HEK293 (cell line): ENCODE measurements around the gene RPS5.

Experiments
- CTCF ChIA-PET: fragments of 350-600 bp; formaldehyde crosslinking; extraction: SDS; loops from one replicate; lab custom pipeline; 2021; ENCODE audit warnings: antibody characterized with exemption; lab: Yijun Ruan, JAX
- POLR2A ChIA-PET: fragments of 300-600 bp; formaldehyde crosslinking; extraction: SDS; loops from one replicate; lab custom pipeline; 2020; ENCODE audit warnings: antibody characterized with exemption, inconsistent platforms; lab: Yijun Ruan, JAX
- H3K27ac ChIP-seq: fragments of 200-500 bp; sonication (Bioruptor generic); 2 replicates; pipeline ENCODE4 v1.5.1; 2014; ENCODE audit warnings: low read depth, low read length, control low read depth, inconsistent platforms; ENCODE audit errors: extremely low read depth
- H3K36me3 ChIP-seq, 2 experiments: fragments of 200-500 bp in 1 of 2; sonication (Bioruptor generic) in 1 of 2; 1 replicate in 1 of 2; 2 replicates in 1 of 2; pipeline ENCODE4 v1.5.1; 2014 to 2017; ENCODE audit warnings: inconsistent platforms in 2 of 2, low read length in 2 of 2; ENCODE audit not compliant: control insufficient read depth in 2 of 2, insufficient read depth in 1 of 2
- H3K4me1 ChIP-seq: fragments of 200-500 bp; sonication (Bioruptor generic); 2 replicates; pipeline ENCODE4 v1.5.1; 2014; ENCODE audit warnings: mild to moderate bottlenecking, low read length, inconsistent platforms; ENCODE audit not compliant: control insufficient read depth, insufficient read depth
- H3K4me3 ChIP-seq: 2 replicates; pipeline ENCODE4 v1.5.1; 2011; ENCODE audit warnings: low read depth, mild to moderate bottlenecking, control low read depth, low read length, moderate library complexity
- H3K9me3 ChIP-seq: fragments of 200-500 bp; sonication (Bioruptor generic); 2 replicates; pipeline ENCODE4 v1.5.1; 2014; ENCODE audit warnings: low read depth, low read length, inconsistent platforms; ENCODE audit not compliant: control insufficient read depth, insufficient read depth
- FEZF1 ChIP-seq: fragments of 450-650 bp; formaldehyde crosslinking; IDR thresholded peaks from 2 replicates; pipeline ENCODE4 v1.5.1; 2016; ENCODE audit warnings: missing biosample characterization, missing genetic modification characterization
- GLIS1 ChIP-seq: fragments of 450-650 bp; formaldehyde crosslinking; IDR thresholded peaks from 2 replicates; pipeline ENCODE4 v1.5.1; 2016; ENCODE audit warnings: missing biosample characterization, missing genetic modification characterization
- OVOL3 ChIP-seq: fragments of 450-650 bp; formaldehyde crosslinking; IDR thresholded peaks from 2 replicates; pipeline ENCODE4 v1.5.1; 2016; ENCODE audit warnings: missing biosample characterization, missing genetic modification characterization
- RBAK ChIP-seq: fragments of 450-650 bp; formaldehyde crosslinking; IDR thresholded peaks from 2 replicates; pipeline ENCODE4 v1.5.1; 2016; ENCODE audit warnings: missing biosample characterization, missing genetic modification characterization
- SP3 ChIP-seq: fragments of 450-650 bp; formaldehyde crosslinking; IDR thresholded peaks from 2 replicates; pipeline ENCODE4 v1.5.1; 2016; ENCODE audit warnings: missing biosample characterization, missing genetic modification characterization
- SP7 ChIP-seq: fragments of 450-650 bp; formaldehyde crosslinking; IDR thresholded peaks from 2 replicates; pipeline ENCODE4 v1.5.1; 2016; ENCODE audit warnings: missing biosample characterization, missing genetic modification characterization
- ZBTB6 ChIP-seq: fragments of 450-650 bp; formaldehyde crosslinking; IDR thresholded peaks from 2 replicates; pipeline ENCODE4 v1.5.1; 2017; ENCODE audit warnings: missing biosample characterization, missing genetic modification characterization
- ZFHX2 ChIP-seq: fragments of 450-650 bp; formaldehyde crosslinking; conservative IDR thresholded peaks from 2 replicates; pipeline ENCODE4 v1.5.1; 2016; ENCODE audit warnings: missing biosample characterization, missing genetic modification characterization
- ZFP3 ChIP-seq: fragments of 450-650 bp; formaldehyde crosslinking; IDR thresholded peaks from 2 replicates; pipeline ENCODE4 v1.5.1; 2016; ENCODE audit warnings: low read depth, missing biosample characterization, missing genetic modification characterization
- ZFP41 ChIP-seq: fragments of 450-650 bp; formaldehyde crosslinking; IDR thresholded peaks from 2 replicates; pipeline ENCODE4 v1.5.1; 2016; ENCODE audit warnings: missing biosample characterization, missing genetic modification characterization, borderline replicate concordance
- ZNF121 ChIP-seq: fragments of 450-650 bp; formaldehyde crosslinking; IDR thresholded peaks from 2 replicates; pipeline ENCODE4 v1.5.1; 2016; ENCODE audit warnings: missing biosample characterization, missing genetic modification characterization
- ZNF223 ChIP-seq: fragments of 450-650 bp; formaldehyde crosslinking; IDR thresholded peaks from 2 replicates; pipeline ENCODE4 v1.5.1; 2016; ENCODE audit warnings: missing biosample characterization, missing genetic modification characterization
- ZNF24 ChIP-seq: fragments of 450-650 bp; formaldehyde crosslinking; IDR thresholded peaks from 2 replicates; pipeline ENCODE4 v1.5.1; 2016; ENCODE audit warnings: missing biosample characterization, missing genetic modification characterization
- ZNF366 ChIP-seq: fragments of 450-650 bp; formaldehyde crosslinking; conservative IDR thresholded peaks from 2 replicates; pipeline ENCODE4 v1.5.1; 2016; ENCODE audit warnings: missing biosample characterization, missing genetic modification characterization
- ZNF423 ChIP-seq: fragments of 450-650 bp; formaldehyde crosslinking; IDR thresholded peaks from 2 replicates; pipeline ENCODE4 v1.5.1; 2016; ENCODE audit warnings: missing biosample characterization, missing genetic modification characterization
- ZNF433 ChIP-seq: fragments of 450-650 bp; formaldehyde crosslinking; IDR thresholded peaks from 2 replicates; pipeline ENCODE4 v1.5.1; 2016; ENCODE audit warnings: missing biosample characterization, missing genetic modification characterization, low read depth
- ZNF677 ChIP-seq: fragments of 450-650 bp; IDR thresholded peaks from 2 replicates; pipeline ENCODE4 v1.5.0; 2018; ENCODE audit warnings: missing biosample characterization, mild to moderate bottlenecking, missing genetic modification characterization, moderate library complexity
- ZNF76 ChIP-seq: fragments of 450-650 bp; formaldehyde crosslinking; IDR thresholded peaks from 2 replicates; pipeline ENCODE4; 2016; ENCODE audit warnings: low read depth, missing biosample characterization, missing genetic modification characterization, borderline replicate concordance
- ZSCAN30 ChIP-seq: fragments of 450-650 bp; IDR thresholded peaks from 2 replicates; pipeline ENCODE4 v1.5.1; 2018; ENCODE audit warnings: missing biosample characterization, mild to moderate bottlenecking, missing genetic modification characterization, moderate library complexity
- TF ChIP-seq, protein P1 (sequence below): fragments of 450-650 bp; formaldehyde crosslinking; IDR thresholded peaks from 2 replicates; pipeline ENCODE4 v1.5.1; 2016; ENCODE audit warnings: missing biosample characterization, missing genetic modification characterization
- TF ChIP-seq, protein P2 (sequence below): fragments of 450-650 bp; formaldehyde crosslinking; IDR thresholded peaks from 2 replicates; pipeline ENCODE4 v1.5.1; 2017; ENCODE audit warnings: missing biosample characterization, mild to moderate bottlenecking, missing genetic modification characterization, moderate library complexity
- TF ChIP-seq, protein P3 (sequence below): fragments of 450-650 bp; formaldehyde crosslinking; IDR thresholded peaks from 2 replicates; pipeline ENCODE4 v1.5.1; 2016; ENCODE audit warnings: missing biosample characterization, missing genetic modification characterization, low read depth
- TF ChIP-seq, protein P4 (sequence below): fragments of 450-650 bp; formaldehyde crosslinking; IDR thresholded peaks from 2 replicates; pipeline ENCODE4 v1.5.1; 2017; ENCODE audit warnings: missing biosample characterization, missing genetic modification characterization

RPS5 gene

GRCh38 chr19:58362272-58362994 lies 24.6 kb upstream of the RPS5 start, which contains the start of gene ZNF497 (continued):
- TF ChIP-seq, protein P1, sequence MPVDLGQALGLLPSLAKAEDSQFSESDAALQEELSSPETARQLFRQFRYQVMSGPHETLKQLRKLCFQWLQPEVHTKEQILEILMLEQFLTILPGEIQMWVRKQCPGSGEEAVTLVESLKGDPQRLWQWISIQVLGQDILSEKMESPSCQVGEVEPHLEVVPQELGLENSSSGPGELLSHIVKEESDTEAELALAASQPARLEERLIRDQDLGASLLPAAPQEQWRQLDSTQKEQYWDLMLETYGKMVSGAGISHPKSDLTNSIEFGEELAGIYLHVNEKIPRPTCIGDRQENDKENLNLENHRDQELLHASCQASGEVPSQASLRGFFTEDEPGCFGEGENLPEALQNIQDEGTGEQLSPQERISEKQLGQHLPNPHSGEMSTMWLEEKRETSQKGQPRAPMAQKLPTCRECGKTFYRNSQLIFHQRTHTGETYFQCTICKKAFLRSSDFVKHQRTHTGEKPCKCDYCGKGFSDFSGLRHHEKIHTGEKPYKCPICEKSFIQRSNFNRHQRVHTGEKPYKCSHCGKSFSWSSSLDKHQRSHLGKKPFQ (tag by site-specific recombination) = 0 out of 2 replicates have a peak, but pooled peaks have one; percentile 31
- TF ChIP-seq ZFHX2 (tag by site-specific recombination) (0 out of 2 replicates have a peak, but pooled peaks have one; percentile 9), ZBTB6 (peak; percentile 19; the same call in 1 of the 2 replicates), ZNF76 (tag by site-specific recombination) (peak; percentile 90), SP7 (peak; percentile 59), GLIS1 (peak; percentile 68), ZFP3 (tag by site-specific recombination) (no peak), OVOL3 (tag by site-specific recombination) (0 out of 2 replicates have a peak, but pooled peaks have one; percentile 5), FEZF1 (peak; percentile 24; the same call in 1 of the 2 replicates), ZNF677 (tag by site-specific recombination) (no peak), ZNF366 (tag by site-specific recombination) (0 out of 2 replicates have a peak, but pooled peaks have one; percentile 41), SP3 (tag by site-specific recombination) (peak; percentile 68)
- TF ChIP-seq, protein P2, sequence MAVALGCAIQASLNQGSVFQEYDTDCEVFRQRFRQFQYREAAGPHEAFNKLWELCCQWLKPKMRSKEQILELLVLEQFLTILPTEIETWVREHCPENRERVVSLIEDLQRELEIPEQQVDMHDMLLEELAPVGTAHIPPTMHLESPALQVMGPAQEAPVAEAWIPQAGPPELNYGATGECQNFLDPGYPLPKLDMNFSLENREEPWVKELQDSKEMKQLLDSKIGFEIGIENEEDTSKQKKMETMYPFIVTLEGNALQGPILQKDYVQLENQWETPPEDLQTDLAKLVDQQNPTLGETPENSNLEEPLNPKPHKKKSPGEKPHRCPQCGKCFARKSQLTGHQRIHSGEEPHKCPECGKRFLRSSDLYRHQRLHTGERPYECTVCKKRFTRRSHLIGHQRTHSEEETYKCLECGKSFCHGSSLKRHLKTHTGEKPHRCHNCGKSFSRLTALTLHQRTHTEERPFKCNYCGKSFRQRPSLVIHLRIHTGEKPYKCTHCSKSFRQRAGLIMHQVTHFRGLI (tag by site-specific recombination) = no peak

DNA sequence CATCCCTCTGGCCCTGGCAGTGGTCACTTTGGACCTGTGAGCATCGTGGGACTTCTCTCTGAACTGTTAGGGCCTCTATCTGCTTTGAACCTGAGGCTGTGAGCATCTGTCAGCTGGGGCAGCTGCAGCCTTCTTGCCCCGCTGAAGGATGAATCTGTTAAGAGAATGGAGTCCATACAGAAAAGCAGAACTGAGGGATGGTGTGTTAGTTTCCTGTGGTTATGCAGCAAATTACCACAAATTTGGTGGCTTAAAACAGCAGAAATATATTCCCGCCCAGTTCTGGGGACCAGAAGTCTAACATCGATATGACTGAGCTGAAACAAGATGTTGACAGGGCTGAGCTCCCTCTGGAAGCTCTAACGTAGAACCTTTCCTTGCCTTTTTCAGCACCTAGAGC lies 22.9 kb upstream of the RPS5 start:
- Histone ChIP-seq H3K27ac (no peak overlapping the region), H3K4me1 (no peaks in the 10 kb centered on the region), H3K9me3 (no peaks in the 10 kb centered on the region), H3K4me3 (no peak overlapping the region), H3K36me3 (no peaks in the 10 kb centered on the region; a peak in 1 of 3 replicates)
- ChIA-PET POLR2A (interaction anchor here (0.5 to 3.2 kb wide), 10 partner anchors 8 to 202 kb away, joined by 3 to 35 read pairs (median 8); partner anchors contain the start of genes CHMP2A, ZBTB45, ZNF584 and ZNF8), CTCF (interaction anchor here (0.6 kb wide), 2 partner anchors 37 to 45 kb away, joined by 4 to 5 read pairs; partner anchors contain the start of genes ZNF584 and ZSCAN22)
- no peak for TF ChIP-seq RBAK (tag by site-specific recombination)
- no peak for TF ChIP-seq ZNF24 (tag by site-specific recombination)
- TF ChIP-seq, protein P3, sequence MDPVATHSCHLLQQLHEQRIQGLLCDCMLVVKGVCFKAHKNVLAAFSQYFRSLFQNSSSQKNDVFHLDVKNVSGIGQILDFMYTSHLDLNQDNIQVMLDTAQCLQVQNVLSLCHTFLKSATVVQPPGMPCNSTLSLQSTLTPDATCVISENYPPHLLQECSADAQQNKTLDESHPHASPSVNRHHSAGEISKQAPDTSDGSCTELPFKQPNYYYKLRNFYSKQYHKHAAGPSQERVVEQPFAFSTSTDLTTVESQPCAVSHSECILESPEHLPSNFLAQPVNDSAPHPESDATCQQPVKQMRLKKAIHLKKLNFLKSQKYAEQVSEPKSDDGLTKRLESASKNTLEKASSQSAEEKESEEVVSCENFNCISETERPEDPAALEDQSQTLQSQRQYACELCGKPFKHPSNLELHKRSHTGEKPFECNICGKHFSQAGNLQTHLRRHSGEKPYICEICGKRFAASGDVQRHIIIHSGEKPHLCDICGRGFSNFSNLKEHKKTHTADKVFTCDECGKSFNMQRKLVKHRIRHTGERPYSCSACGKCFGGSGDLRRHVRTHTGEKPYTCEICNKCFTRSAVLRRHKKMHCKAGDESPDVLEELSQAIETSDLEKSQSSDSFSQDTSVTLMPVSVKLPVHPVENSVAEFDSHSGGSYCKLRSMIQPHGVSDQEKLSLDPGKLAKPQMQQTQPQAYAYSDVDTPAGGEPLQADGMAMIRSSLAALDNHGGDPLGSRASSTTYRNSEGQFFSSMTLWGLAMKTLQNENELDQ (tag by site-specific recombination) = no peak
- no peak for TF ChIP-seq ZNF423 (tag by site-specific recombination)
- TF ChIP-seq ZBTB6 = no peak
- TF ChIP-seq, protein P4, sequence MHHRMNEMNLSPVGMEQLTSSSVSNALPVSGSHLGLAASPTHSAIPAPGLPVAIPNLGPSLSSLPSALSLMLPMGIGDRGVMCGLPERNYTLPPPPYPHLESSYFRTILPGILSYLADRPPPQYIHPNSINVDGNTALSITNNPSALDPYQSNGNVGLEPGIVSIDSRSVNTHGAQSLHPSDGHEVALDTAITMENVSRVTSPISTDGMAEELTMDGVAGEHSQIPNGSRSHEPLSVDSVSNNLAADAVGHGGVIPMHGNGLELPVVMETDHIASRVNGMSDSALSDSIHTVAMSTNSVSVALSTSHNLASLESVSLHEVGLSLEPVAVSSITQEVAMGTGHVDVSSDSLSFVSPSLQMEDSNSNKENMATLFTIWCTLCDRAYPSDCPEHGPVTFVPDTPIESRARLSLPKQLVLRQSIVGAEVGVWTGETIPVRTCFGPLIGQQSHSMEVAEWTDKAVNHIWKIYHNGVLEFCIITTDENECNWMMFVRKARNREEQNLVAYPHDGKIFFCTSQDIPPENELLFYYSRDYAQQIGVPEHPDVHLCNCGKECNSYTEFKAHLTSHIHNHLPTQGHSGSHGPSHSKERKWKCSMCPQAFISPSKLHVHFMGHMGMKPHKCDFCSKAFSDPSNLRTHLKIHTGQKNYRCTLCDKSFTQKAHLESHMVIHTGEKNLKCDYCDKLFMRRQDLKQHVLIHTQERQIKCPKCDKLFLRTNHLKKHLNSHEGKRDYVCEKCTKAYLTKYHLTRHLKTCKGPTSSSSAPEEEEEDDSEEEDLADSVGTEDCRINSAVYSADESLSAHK (tag by site-specific recombination) = no peak
- TF ChIP-seq, protein P2 (tag by site-specific recombination) = no peak
- no peak for TF ChIP-seq ZFP41 (tag by site-specific recombination)
- TF ChIP-seq ZNF76 (tag by site-specific recombination) = no peak
- no peak for TF ChIP-seq ZNF433 (tag by site-specific recombination)
- no peak for TF ChIP-seq ZSCAN30 (tag by site-specific recombination)
- TF ChIP-seq ZNF121 = no peak
- TF ChIP-seq ZNF223 (tag by site-specific recombination) = no peak
